HEK293 (cell line): ENCODE measurements around the gene KRTAP13-3.

Experiments
- CTCF ChIA-PET: fragments of 350-600 bp; formaldehyde crosslinking; extraction: SDS; loops from one replicate; lab custom pipeline; 2021; ENCODE audit warnings: antibody characterized with exemption; lab: Yijun Ruan, JAX
- POLR2A ChIA-PET: fragments of 300-600 bp; formaldehyde crosslinking; extraction: SDS; loops from one replicate; lab custom pipeline; 2020; ENCODE audit warnings: antibody characterized with exemption, inconsistent platforms; lab: Yijun Ruan, JAX
- H3K27ac ChIP-seq: fragments of 200-500 bp; sonication (Bioruptor generic); 2 replicates; pipeline ENCODE4 v1.5.1; 2014; ENCODE audit warnings: low read depth, low read length, control low read depth, inconsistent platforms; ENCODE audit errors: extremely low read depth
- H3K36me3 ChIP-seq, 2 experiments: fragments of 200-500 bp in 1 of 2; sonication (Bioruptor generic) in 1 of 2; 1 replicate in 1 of 2; 2 replicates in 1 of 2; pipeline ENCODE4 v1.5.1; 2014 to 2017; ENCODE audit warnings: inconsistent platforms in 2 of 2, low read length in 2 of 2; ENCODE audit not compliant: control insufficient read depth in 2 of 2, insufficient read depth in 1 of 2
- H3K4me1 ChIP-seq: fragments of 200-500 bp; sonication (Bioruptor generic); 2 replicates; pipeline ENCODE4 v1.5.1; 2014; ENCODE audit warnings: mild to moderate bottlenecking, low read length, inconsistent platforms; ENCODE audit not compliant: control insufficient read depth, insufficient read depth
- H3K4me3 ChIP-seq: 2 replicates; pipeline ENCODE4 v1.5.1; 2011; ENCODE audit warnings: low read depth, mild to moderate bottlenecking, control low read depth, low read length, moderate library complexity
- H3K9me3 ChIP-seq: fragments of 200-500 bp; sonication (Bioruptor generic); 2 replicates; pipeline ENCODE4 v1.5.1; 2014; ENCODE audit warnings: low read depth, low read length, inconsistent platforms; ENCODE audit not compliant: control insufficient read depth, insufficient read depth
- IKZF3 ChIP-seq: fragments of 450-650 bp; IDR thresholded peaks from 2 replicates; pipeline ENCODE4 v1.5.0; 2018; ENCODE audit warnings: missing biosample characterization, mild to moderate bottlenecking, missing genetic modification characterization, moderate library complexity
- INSM2 ChIP-seq: fragments of 450-650 bp; formaldehyde crosslinking; IDR thresholded peaks from 2 replicates; pipeline ENCODE4 v1.5.1; 2016; ENCODE audit warnings: missing biosample characterization, missing genetic modification characterization
- KLF7 ChIP-seq: fragments of 450-650 bp; formaldehyde crosslinking; IDR thresholded peaks from 2 replicates; pipeline ENCODE4 v1.5.1; 2016; ENCODE audit warnings: missing biosample characterization, missing genetic modification characterization, borderline replicate concordance
- OSR2 ChIP-seq: fragments of 450-650 bp; formaldehyde crosslinking; IDR thresholded peaks from 2 replicates; pipeline ENCODE4 v1.5.1; 2016; ENCODE audit warnings: missing biosample characterization, missing genetic modification characterization
- PRDM10 ChIP-seq: fragments of 450-650 bp; formaldehyde crosslinking; IDR thresholded peaks from 2 replicates; pipeline ENCODE4 v1.5.1; 2016; ENCODE audit warnings: missing biosample characterization, missing genetic modification characterization
- SP7 ChIP-seq: fragments of 450-650 bp; formaldehyde crosslinking; IDR thresholded peaks from 2 replicates; pipeline ENCODE4 v1.5.1; 2016; ENCODE audit warnings: missing biosample characterization, missing genetic modification characterization
- YY1 ChIP-seq: fragments of 450-650 bp; formaldehyde crosslinking; IDR thresholded peaks from 2 replicates; pipeline ENCODE4 v1.5.1; 2018; ENCODE audit warnings: missing biosample characterization, missing genetic modification characterization
- ZBTB11 ChIP-seq: fragments of 450-650 bp; formaldehyde crosslinking; conservative IDR thresholded peaks from 2 replicates; pipeline ENCODE4 v1.5.1; 2016; ENCODE audit warnings: low read depth, missing biosample characterization, missing genetic modification characterization
- ZFP3 ChIP-seq: fragments of 450-650 bp; formaldehyde crosslinking; IDR thresholded peaks from 2 replicates; pipeline ENCODE4 v1.5.1; 2016; ENCODE audit warnings: low read depth, missing biosample characterization, missing genetic modification characterization
- ZNF112 ChIP-seq: fragments of 450-650 bp; formaldehyde crosslinking; IDR thresholded peaks from 2 replicates; pipeline ENCODE4 v1.5.0; 2017; ENCODE audit warnings: missing biosample characterization, missing genetic modification characterization
- ZNF239 ChIP-seq: fragments of 450-650 bp; formaldehyde crosslinking; IDR thresholded peaks from 2 replicates; pipeline ENCODE4 v1.5.1; 2016; ENCODE audit warnings: missing biosample characterization, missing genetic modification characterization
- ZNF354C ChIP-seq: fragments of 450-650 bp; formaldehyde crosslinking; IDR thresholded peaks from 2 replicates; pipeline ENCODE4 v1.5.1; 2016; ENCODE audit warnings: missing biosample characterization, missing genetic modification characterization, low read depth, borderline replicate concordance
- ZNF362 ChIP-seq: fragments of 450-650 bp; formaldehyde crosslinking; IDR thresholded peaks from 2 replicates; pipeline ENCODE4 v1.5.1; 2016; ENCODE audit warnings: missing biosample characterization, missing genetic modification characterization
- ZNF404 ChIP-seq: fragments of 450-650 bp; formaldehyde crosslinking; IDR thresholded peaks from 2 replicates; pipeline ENCODE4 v1.5.1; 2017; ENCODE audit warnings: missing biosample characterization, missing genetic modification characterization
- ZNF510 ChIP-seq: fragments of 450-650 bp; formaldehyde crosslinking; IDR thresholded peaks from 2 replicates; pipeline ENCODE4 v1.5.1; 2018; ENCODE audit warnings: mild to moderate bottlenecking, missing genetic modification characterization, missing biosample characterization; ENCODE audit not compliant: insufficient replicate concordance
- ZNF571 ChIP-seq: fragments of 450-650 bp; formaldehyde crosslinking; IDR thresholded peaks from 2 replicates; pipeline ENCODE4 v1.5.0; 2017; ENCODE audit warnings: missing biosample characterization, missing genetic modification characterization
- ZNF768 ChIP-seq: fragments of 450-650 bp; formaldehyde crosslinking; IDR thresholded peaks from 2 replicates; pipeline ENCODE4 v1.5.1; 2018; ENCODE audit warnings: missing biosample characterization, mild to moderate bottlenecking, missing genetic modification characterization
- ZNF776 ChIP-seq: fragments of 450-650 bp; formaldehyde crosslinking; IDR thresholded peaks from 2 replicates; pipeline ENCODE4 v1.5.0; 2017; ENCODE audit warnings: missing biosample characterization, missing genetic modification characterization, borderline replicate concordance
- TF ChIP-seq, protein P1 (sequence below): fragments of 450-650 bp; formaldehyde crosslinking; IDR thresholded peaks from 2 replicates; pipeline ENCODE4 v1.5.1; 2016; ENCODE audit warnings: missing biosample characterization, missing genetic modification characterization, borderline replicate concordance

KRTAP13-3 gene, protein sequence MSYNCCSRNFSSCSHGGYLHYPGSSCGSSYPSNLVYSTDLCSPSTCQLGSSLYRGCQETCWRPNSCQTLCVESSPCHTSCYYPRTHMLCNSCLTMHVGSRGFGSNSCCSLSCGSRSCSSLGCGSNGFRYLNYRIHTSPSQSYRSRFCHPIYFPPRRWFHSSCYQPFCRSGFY

DNA sequence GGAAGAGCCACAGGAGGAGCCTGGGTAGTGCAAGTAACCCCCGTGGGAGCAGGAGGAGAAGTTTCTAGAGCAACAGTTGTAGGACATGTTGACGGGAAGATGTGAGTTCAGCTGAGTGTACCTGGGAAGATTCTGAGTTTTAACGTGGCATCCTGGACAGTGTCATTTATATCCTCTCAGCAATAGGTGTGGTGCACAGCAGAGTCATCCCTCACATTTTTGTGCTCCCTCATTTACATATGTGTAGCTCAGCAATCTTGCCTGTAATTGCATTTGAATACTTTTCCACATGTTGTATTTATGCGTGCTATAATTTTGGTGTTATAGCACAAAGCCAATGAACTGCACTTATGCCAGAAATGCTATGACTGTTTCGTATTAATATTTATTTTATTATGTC is at the start of gene KRTAP13-3:
KRTAP13-3 (minus strand) TSS at position 101 of the 400 bp plus-strand sequence; CDS start at position 87, 14 bp downstream.
- TF ChIP-seq, protein P1, sequence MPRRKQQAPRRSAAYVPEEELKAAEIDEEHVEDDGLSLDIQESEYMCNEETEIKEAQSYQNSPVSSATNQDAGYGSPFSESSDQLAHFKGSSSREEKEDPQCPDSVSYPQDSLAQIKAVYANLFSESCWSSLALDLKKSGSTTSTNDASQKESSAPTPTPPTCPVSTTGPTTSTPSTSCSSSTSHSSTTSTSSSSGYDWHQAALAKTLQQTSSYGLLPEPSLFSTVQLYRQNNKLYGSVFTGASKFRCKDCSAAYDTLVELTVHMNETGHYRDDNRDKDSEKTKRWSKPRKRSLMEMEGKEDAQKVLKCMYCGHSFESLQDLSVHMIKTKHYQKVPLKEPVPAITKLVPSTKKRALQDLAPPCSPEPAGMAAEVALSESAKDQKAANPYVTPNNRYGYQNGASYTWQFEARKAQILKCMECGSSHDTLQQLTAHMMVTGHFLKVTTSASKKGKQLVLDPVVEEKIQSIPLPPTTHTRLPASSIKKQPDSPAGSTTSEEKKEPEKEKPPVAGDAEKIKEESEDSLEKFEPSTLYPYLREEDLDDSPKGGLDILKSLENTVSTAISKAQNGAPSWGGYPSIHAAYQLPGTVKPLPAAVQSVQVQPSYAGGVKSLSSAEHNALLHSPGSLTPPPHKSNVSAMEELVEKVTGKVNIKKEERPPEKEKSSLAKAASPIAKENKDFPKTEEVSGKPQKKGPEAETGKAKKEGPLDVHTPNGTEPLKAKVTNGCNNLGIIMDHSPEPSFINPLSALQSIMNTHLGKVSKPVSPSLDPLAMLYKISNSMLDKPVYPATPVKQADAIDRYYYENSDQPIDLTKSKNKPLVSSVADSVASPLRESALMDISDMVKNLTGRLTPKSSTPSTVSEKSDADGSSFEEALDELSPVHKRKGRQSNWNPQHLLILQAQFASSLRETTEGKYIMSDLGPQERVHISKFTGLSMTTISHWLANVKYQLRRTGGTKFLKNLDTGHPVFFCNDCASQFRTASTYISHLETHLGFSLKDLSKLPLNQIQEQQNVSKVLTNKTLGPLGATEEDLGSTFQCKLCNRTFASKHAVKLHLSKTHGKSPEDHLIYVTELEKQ, result no peak
- no peak for TF ChIP-seq ZNF362 (tag by site-specific recombination)
- no peak for TF ChIP-seq ZNF510 (tag by site-specific recombination)
- TF ChIP-seq ZNF354C (tag by site-specific recombination), result no peak
- TF ChIP-seq ZNF404 (tag by site-specific recombination), result no peak
- no peak for TF ChIP-seq INSM2
- TF ChIP-seq IKZF3 (tag by site-specific recombination), result no peak
- no peak for TF ChIP-seq YY1 (tag by site-specific recombination)
- TF ChIP-seq ZNF776 (tag by site-specific recombination), result no peak
- TF ChIP-seq ZNF239, result no peak
- H3K27ac ChIP-seq, result no peak within 1 kb of the TSS
- no peaks in the 10 kb centered on the region for H3K9me3 ChIP-seq
- no peak within 1 kb of the TSS for H3K4me3 ChIP-seq
- CTCF ChIA-PET, result interaction anchor here (0.6 kb wide), 2 partner anchors 36 to 536 kb away, joined by 3 read pairs; no protein-coding TSS in a partner anchor
- no peaks in the 10 kb centered on the region for H3K36me3 ChIP-seq
- POLR2A ChIA-PET, result no interaction called here
- H3K4me1 ChIP-seq, result no peaks in the 10 kb centered on the region

DNA sequence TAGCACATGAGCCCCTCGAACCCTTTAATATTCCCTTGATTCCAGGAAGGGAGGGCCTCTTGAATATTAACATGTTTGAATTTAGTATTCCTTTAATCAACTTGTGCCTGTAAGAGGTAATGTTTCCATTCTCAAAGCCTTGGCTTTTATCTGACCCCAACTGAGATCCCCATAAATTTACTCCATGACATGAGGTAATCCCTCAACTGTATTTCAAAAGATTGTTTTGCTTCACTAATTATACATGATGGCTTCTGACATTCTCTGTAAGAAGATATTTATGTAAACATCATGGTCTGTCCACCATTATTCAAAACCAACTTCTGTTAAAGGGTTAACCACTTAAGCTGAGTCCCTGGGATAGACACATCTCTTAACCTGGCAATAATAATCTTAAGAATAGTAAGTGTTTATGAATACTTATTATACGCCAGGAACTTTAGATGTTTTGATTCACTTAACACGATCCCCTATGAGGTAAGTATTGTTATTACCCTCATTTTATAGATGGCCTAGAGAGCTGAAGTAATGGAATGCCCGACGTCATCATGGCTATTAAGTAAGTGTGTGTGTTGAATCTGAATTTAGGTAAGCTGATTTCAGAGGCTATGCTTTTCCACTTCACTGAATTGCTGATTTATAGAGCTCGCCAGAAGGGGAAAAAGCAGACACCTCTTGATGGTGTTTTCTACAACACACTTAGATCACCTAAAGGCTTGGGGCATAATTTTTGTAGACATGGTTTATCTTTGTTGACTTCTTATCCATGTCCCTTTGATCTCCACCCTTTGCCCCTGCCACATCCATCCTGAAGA is 43.4 kb upstream of the KRTAP13-3 start:
- Histone ChIP-seq H3K27ac (no peak overlapping the region), H3K36me3 (no peaks in the 10 kb centered on the region), H3K4me1 (no peaks in the 10 kb centered on the region), H3K9me3 (no peaks in the 10 kb centered on the region), H3K4me3 (no peak overlapping the region)
- ChIA-PET POLR2A (no interaction called here), CTCF (interaction anchor here (0.6 kb wide), 2 partner anchors 24 to 110 kb away, joined by 3 read pairs; no protein-coding TSS in a partner anchor)
- TF ChIP-seq ZNF112 (no peak), ZNF571 (tag by site-specific recombination) (no peak), SP7 (tag by site-specific recombination) (peak; percentile 68), ZFP3 (tag by site-specific recombination) (no peak), KLF7 (no peak), PRDM10 (no peak), ZNF768 (tag by site-specific recombination) (no peak), OSR2 (tag by site-specific recombination) (peak; percentile 29; the same call in 1 of the 2 replicates), ZBTB11 (tag by site-specific recombination) (no peak)
